NCI-H187 (cell line): Measurements from ENCODE around the gene KIAA1958.
"Not testable (repeated sequence)": the region's sequence is repeated elsewhere in the genome, so short reads cannot be mapped to it uniquely, and the experiment has no call there.

ENCODE experiments used
- DNase-seq, 2 experiments: peaks; one replicate each; lab custom pipeline; 2025; lab: John Stamatoyannopoulos, UW

Gene KIAA1958

DNA sequence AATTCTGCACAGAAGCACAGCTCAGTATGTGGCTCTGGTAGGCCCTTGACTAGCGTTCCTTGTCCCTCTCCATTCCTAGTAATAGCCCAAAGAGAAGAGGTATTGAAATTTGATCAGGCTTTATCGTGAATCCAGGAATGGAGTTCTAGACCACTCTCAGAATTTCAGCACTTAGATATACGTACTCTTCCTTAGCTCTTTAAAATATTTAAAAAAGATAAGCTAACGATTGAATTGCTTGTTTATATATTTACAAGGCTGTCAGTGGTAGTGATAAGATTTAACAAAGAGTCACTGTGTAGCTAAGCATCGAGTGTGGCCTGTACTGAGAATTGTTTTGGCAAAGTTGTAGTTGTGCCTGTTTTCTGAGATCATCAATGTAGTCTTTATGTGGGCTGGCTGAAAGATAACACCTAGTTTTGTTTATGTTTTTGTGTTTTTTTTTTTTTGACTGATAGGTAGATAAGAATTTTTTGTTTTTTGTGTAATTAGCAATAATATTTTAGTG, 2.5 kb downstream of the KIAA1958 start:
- DNase-seq: no peak

DNA sequence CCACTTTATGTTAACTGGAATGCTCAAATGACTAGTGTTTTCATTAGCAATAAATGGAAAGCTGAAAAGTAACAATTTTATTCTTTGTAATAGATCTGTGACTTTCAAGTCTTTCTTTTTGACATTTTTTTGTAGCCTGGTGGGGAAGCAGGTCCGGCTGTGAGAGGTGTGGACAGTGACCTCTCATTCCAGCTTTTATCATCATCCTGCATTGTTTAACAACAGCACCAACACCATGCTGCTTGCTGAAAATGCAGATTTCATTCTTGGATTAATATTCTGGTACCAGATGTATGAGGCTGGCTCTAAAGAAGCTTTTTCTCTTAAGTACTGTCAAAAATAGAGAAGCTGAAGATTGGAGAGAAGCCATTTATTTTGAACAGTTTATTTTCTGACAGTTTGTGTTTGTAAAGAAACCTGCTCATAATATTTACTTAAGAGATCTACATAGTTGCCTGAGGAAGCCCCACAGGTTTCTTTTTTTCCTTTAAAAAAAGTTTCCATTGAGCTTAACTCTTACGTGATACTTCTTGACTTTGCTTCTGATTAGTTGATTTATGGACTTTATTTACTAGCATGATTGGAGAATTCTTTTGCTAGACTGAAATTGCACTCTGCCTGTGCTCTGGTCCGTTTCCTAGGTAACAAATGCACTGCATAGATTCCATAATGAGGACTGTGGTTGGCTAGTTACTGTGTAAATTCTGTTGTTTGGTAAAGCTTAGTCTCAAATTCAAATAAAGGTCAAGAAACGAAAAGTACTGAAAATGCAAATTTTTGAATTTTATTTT, 3.4 kb downstream of the KIAA1958 start:
- no peak for DNase-seq

GRCh38 chr9:112493393-112494137, 6.9 kb downstream of the KIAA1958 start:
- no peak for DNase-seq

GRCh38 chr9:112494153-112494552, 7.5 kb downstream of the KIAA1958 start:
- no peak for DNase-seq

GRCh38 chr9:112495614-112496013, 9.0 kb downstream of the KIAA1958 start:
- DNase-seq: no peak

GRCh38 chr9:112496074-112496722, 9.6 kb downstream of the KIAA1958 start:
- no peak for DNase-seq

DNA sequence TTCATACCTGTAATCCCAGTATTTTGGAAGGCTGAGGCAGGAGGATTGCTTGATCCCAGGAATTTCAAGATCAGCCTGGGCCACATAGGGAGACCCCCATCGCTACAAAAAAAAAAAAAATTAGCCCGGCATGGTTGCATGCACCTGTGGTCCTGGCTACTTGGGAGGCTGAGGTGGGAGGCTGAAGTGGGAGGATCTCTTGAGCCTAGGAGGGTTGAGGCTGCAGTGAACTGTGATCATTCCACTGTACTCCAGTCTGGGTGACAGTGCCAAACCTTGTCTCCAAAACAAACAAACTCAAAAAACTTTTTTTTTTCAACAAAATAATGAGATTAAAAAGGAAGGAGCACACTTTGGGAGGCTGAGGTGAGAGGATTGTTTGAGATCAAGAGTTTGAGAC, 14.2 kb downstream of the KIAA1958 start:
- no peak for DNase-seq

DNA sequence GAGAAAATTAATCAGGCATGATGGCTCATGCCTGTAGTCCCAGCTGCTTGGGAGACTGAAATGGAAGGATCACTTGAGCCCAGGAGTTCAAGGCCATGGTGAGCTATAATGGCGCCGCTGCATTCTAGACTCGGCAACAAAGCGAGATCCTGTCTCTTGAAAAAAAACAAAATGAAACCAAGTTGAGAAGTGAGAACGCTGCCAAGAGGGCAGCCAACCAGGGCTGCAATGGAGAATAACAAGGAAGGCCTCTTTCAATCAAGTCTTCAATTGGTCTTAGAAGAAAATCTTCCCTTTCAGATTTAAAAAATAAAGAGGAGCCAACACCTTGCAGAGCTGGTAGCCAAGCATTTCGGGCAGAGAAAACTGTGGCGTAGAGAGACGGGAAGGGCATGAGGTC, 14.7 kb downstream of the KIAA1958 start:
- no peak for DNase-seq

DNA sequence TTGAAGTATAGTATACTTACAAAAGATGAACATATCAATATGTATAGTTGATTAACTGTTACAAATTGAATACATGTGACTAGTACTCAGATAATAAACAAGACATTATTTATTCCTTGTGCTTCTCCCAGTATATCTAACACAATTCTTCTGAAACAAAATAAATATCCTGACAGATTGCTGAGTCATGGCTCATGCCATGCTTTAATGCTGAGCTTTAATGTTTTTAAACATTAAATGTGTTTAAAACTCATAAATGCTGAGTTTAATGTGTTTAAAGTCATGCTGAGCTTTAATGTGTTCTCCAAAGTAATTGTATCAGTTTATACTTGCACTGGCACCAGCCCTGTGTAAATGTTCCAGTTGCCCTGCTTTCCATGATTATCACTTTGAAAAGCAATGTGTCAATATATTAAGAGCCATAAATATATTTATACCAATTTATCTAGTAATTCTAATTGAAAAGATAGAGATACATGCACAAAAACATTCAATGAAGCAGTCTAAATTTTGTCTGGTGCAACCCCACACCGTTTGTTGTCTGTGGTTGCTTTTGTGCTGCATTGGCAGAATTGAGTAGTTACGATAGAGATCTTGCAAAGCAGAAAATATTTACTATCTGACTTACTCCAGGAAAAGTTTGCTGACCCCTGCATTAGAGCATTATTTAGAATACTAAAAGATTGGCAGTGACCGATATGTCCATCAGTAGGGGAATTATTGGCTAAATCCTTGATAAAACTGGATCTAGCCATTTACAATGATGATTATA, 15.7 kb downstream of the KIAA1958 start:
- DNase-seq: no peak

DNA sequence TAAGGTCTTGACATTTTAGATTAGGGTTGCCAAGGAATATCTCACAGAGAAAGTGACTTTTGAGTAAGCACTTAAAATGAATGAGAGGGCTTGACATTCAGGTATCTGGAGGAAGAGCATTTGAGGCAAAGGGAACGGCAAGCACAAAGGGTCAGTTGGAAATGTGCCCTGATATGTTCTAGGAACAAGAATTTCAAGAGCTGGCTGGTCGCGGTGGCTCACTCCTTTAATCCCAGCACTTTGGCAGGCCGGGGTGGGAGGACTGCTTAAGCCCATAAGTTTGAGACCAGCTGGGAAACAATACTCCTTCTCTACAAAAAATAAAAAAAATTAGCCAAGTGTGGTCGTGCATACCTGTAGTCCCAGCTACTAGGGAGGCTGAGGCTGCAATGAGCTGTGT, 16.5 kb downstream of the KIAA1958 start:
- DNase-seq: no peak

DNA sequence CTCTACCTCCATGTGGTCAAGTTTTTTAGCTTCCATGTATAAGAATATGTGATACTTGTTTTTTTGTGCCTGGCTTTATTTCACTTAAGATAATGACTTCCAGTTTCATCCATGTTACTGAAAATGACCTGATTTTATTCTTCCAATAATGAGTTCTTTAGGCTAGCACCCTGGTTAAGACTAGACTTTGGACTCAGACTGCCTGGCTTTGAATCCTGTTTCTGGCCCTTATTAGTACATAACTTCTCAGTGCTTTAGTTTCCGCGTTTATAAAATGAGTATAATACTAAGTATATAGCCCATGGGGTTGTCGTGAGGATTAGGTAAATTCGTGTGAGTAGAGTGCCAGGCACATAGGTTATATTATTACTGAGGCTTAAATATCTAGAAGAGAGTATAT, 18.5 kb downstream of the KIAA1958 start:
- no peak for DNase-seq

GRCh38 chr9:112505607-112506006, 19.0 kb downstream of the KIAA1958 start:
- no peak for DNase-seq

- no peak for DNase-seq
Observed at GRCh38 chr9:112506571-112506970, 19.9 kb downstream of the KIAA1958 start.

GRCh38 chr9:112507001-112507680, 20.5 kb downstream of the KIAA1958 start:
- DNase-seq: no peak

- no peak for DNase-seq
Observed at GRCh38 chr9:112508377-112508776, 21.8 kb downstream of the KIAA1958 start.

GRCh38 chr9:112512377-112512776, 25.8 kb downstream of the KIAA1958 start:
- not testable (repeated sequence) for DNase-seq

DNA sequence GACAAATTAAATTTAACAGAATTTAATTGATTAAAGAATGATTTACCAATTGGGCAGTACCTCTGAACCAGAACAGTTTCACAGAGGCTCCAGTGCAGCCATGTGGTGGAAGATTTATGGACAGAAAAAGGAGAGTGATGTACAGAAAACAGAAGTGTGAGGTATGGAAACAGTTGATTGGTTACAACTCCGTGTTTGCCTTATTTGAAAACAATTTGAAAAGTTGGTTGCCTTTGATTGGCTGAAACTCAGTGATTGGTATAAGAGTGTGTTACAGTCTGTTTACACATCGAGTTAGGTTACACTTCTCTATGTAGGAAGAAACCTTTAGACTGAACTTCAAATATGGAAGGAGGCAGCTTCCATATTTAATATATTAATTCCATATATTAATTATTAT, 30.1 kb downstream of the KIAA1958 start:
- no peak for DNase-seq

- DNase-seq: no peak
Observed at GRCh38 chr9:112520069-112520468, 33.4 kb downstream of the KIAA1958 start.

DNA sequence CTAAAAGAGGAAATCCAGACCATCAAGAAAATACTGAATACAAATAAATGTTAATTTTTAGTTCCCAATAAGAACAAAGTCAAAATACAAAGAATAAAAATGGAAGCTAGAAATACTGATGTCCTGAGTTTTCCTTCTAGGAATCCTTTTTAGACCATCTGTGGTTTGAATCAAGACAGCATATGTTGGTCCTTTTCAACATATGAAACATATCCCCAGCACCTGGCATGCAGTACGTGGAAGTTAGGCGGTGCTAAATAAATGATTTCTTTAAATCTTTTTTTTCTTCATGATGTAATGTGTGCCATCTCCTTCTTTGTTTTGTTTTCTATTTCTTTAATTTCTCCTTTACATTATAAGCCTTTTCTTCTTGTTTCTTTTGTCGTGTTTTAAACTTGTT, 34.0 kb downstream of the KIAA1958 start:
- no peak for DNase-seq

- no peak for DNase-seq
Observed at GRCh38 chr9:112526973-112527372, 40.3 kb downstream of the KIAA1958 start.

DNA sequence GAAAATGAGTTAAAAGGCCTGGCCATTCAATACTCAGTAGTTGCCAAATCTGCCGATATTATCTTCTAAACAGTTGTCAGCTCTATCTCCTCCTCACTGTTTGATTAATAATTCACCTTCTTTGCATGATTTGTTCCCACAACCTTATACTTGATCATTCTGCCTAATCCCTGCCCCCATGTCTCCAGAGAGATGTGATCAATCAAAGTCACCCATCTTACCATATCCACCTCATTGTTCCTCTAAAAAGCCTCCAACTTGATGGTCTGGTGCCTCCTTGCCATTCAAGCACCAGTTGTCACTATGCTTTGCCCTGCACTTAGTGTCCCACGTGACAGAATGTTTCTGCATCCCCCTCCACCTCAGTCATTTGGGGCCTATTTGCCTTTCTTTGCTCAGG, 41.3 kb downstream of the KIAA1958 start:
- DNase-seq: no peak
